Activated CD8-positive, alpha-beta memory T cell treated with anti-CD3 and anti-CD28 coated beads, Interleukin-2, amount 50 U/mL, for 24 hours (primary cell): Measurements from ENCODE around the gene JADE3.

Experiments used
- DNase-seq: peaks from one replicate; pipeline ENCODE4 v3.0.0-alpha.2; 2020; ENCODE audit errors: extremely low read depth

The JADE3 gene

DNA sequence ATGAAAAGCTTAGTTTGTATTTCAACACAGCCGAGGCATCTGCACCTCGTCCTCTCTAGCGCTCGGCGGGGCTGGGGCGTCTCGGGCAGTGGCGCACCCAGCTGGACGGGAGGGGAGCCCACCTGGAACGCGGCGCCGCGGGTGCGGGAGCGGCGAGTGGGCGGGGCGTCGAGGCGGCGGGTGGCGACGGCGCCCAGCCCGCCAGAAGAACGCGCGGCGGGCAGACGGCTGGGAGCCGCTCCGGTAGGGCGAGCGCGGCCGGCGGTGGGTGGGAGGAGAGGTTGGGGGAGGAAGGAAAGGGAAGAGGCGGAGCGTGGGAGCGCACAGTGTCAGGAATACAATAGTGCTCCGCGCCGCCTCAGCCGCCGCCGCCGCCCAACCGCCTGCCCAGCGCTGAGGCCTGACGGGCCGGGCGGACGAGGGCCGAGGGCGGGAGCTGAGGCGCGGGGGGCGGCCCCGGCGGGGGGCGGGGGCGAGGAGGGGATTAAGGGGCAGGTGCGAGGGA, at the start of gene JADE3:
Gene JADE3 (plus strand): TSS at position 324 of the 505 bp plus-strand sequence. CDS start 72,474 bp downstream, outside the sequence.
- no peak for DNase-seq

- no peak for DNase-seq
Measured at GRCh38 chrX:46863072-46863471, 49.1 kb upstream of the JADE3 start.

GRCh38 chrX:46864606-46865005, 47.6 kb upstream of the JADE3 start:
- no peak for DNase-seq

- DNase-seq: no peak
Measured at GRCh38 chrX:46865281-46865680, 46.9 kb upstream of the JADE3 start.

DNA sequence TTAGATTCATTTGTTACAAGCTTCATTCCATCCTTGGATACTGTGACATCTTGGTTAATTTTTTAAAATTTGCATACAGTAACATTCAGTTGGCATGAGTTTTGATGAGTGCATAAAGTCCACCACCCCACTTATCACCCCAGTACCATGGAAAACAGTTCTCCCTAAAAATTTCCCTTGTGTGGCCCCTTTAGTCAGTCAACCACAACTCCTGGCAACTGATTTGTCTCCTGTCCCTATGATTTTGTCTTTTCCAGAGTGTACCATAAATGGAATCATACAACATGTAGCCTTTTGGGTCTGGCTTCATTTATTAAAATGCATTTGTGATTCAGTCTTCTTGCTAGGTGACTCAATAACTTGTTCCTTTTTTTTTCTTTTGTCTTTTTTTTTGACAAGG, 45.5 kb upstream of the JADE3 start:
- no peak for DNase-seq

GRCh38 chrX:46873746-46874145, 38.5 kb upstream of the JADE3 start:
- no peak for DNase-seq

DNA sequence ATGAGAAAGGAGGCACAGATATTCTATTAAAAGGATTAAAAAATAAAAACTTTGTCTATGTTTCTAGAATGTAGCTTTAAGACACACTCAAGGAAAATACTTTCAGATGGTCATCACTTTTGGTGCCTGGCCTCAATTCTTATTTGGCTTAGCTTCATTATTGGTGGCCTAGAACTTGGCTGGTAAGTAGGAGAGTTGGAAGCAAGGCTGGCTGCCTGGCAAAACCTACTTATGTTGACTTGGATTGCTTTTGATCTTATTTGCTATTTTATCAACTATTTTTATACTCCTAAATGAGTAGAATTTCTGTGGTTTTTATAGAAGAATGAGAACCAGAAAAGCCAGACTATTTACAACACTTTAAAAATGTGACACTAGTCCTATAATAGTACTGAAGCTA, 35.3 kb upstream of the JADE3 start:
- DNase-seq: no peak

- DNase-seq: no peak
Measured at GRCh38 chrX:46882266-46882665, 30.0 kb upstream of the JADE3 start.

GRCh38 chrX:46884799-46885198, 27.4 kb upstream of the JADE3 start:
- no peak for DNase-seq

GRCh38 chrX:46898207-46898606, 14.0 kb upstream of the JADE3 start:
- no peak for DNase-seq

GRCh38 chrX:46903458-46904242, 8.6 kb upstream of the JADE3 start:
- DNase-seq: peak; percentile 5

DNA sequence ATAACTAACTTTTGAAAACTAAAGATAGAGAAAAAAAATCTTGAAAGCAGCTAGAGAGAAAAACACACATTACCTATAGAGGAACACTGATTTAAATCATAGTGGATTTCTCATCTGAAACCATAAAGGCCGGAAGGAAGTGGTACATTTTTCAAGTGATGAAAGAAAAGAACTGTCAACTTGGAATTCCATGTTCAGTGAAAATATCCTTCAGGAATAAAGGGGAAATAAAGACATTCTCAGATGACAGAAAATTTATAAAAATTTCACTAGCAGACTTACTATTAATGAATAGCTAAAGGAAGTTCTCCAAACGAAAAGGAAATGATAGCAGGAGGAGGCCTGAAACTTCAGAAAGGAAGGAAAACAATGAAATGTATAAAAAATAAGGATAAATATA, 7.6 kb upstream of the JADE3 start:
- no peak for DNase-seq

DNA sequence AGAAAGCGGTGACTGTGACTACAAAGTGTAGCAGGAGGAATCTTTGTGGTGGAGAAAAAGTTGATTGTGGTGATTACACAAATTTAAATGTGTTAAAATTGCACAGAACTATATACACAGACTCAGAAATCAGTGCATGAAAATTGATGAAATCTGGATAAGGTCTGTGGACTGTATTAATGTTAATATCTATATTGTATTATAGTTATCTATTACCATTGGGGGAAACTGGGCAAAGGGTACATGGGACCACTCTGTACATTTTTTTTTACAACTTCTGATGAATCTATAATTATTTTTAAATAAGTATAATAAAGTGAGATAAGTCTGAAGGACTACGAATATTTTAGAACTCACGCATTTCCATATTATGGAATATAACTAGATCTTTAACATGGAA, 1.8 kb upstream of the JADE3 start:
- no peak for DNase-seq

- DNase-seq: no peak
Measured at GRCh38 chrX:46912603-46913491, 626 bp downstream of the JADE3 start.

DNA sequence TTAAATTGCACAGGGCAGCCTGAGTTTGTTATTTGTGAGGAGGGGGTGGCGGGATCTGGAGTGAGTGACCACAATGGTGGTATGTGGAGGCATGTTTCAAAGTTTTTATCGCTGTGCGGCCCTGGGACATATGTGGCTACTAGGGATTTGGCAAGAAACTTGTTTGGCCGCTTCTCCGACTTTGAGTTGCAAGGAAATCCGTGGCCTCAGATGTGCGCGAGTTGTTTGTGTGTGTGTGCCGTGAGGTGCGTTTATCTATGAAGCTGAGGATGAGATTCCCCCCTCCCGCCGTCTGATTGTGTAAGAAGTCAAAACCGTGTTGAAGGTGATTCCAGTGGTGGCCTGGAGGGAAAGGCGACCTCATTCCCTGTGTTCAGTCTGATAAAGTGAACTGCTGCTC, 1.4 kb downstream of the JADE3 start:
- DNase-seq: no peak

- no peak for DNase-seq
Measured at GRCh38 chrX:46916273-46916672, 4.1 kb downstream of the JADE3 start.

DNA sequence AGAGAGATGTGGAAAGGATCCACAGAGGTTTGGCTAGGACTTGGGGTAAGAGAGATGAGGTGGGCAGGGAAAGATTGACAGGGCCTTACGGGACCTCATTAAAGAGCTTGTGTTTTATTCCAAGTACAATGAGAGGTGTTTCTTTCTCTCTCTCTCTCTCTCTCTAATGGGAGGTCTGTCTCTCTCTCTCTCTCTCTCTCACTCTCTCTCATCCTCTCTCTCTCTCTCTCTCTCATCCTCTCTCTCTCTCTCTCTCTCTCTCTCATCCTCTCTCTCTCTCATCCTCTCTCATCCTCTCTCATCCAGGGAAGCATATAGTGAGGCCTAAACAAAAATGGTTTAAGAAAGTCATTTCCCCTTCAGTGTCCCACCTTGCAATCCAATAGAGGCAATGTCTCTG, 5.4 kb downstream of the JADE3 start:
- DNase-seq: no peak

- no peak for DNase-seq
Measured at GRCh38 chrX:46918434-46918833, 6.2 kb downstream of the JADE3 start.

- no peak for DNase-seq
Measured at GRCh38 chrX:46920235-46920634, 8.0 kb downstream of the JADE3 start.

- DNase-seq: no peak
Measured at GRCh38 chrX:46922611-46923010, 10.4 kb downstream of the JADE3 start.

DNA sequence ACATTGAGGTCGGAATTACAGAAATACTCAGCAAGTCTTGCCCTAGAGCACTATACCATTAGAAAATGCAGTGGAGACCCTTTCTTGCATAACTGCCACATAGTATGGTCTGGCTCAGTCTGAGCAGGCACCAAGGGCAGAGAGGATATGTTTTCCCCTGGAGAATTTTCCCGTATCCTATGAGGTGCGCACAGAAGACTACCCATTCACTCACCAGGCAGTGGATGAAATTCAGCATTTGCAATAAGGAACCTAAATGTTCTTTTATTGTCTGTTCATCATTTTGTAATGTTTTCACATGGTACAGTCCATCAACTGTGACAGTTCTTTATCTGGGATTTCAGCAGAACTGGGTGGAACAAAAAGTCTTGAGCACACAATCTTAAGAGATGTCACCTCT, 15.5 kb downstream of the JADE3 start:
- no peak for DNase-seq

DNA sequence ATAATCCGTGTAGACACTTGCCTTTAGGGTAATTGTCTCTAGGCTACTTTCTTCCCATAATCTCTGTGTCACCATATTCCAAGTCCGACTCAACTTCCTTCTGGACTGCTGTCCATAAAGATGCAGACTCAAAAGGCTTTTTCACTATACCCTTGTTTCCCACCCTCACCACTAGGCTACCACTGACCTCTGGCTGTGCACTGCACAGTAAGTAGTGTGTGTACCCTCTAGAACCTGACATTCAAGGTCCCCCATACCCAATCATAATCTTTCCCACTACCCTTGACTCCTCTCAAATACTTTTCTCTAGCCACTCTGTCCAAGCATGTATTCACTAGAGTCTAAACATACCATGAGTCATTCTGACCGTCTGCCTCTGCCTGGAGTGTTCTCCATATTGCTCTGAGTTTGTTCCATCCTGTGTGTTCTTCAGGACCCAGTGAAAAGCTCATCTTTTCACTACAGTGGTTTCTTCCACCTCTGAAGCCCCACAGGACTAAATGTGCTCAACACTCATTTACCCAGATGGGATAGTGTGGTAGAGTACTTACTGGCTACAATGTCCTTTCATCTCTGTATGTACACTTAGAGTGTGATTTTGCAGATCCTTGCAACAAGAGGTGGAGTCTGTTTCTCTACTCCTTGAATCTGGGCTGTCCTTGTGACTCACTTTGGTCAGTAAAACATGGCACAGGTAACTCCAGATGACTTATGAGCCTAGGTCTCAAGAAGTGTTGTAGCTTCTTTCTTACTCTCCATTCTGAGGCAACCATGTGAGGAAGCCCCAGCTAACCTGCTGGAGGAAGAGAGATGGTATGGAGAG, 17.4 kb downstream of the JADE3 start:
- DNase-seq: no peak
